ENCODE measurements around the gene CDC23.
"Not testable (repeated sequence)": the region's sequence is repeated elsewhere in the genome, so short reads cannot be mapped to it uniquely, and the experiment has no call there.

The CDC23 gene

DNA sequence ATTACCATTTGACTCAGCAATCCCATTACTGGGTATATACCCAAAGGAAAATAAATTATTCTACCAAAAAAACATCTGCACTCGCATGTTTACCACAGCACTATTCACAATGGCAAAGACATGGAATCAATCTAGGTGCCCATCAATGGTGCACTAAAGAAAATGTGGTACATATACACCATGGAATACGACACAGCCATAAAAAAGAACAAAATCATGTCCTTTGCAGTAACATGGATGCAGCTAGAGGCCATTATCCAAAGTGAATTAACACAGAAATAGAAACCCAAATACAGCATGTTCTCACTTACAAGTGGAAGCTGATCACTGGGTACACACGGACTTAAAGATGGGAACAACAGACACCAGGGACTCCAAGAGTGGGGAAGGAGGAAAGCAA lies 2.1 kb downstream of the CDC23 start:
- DNase-seq (ENCODE audit: low spot score) = no peak

DNA sequence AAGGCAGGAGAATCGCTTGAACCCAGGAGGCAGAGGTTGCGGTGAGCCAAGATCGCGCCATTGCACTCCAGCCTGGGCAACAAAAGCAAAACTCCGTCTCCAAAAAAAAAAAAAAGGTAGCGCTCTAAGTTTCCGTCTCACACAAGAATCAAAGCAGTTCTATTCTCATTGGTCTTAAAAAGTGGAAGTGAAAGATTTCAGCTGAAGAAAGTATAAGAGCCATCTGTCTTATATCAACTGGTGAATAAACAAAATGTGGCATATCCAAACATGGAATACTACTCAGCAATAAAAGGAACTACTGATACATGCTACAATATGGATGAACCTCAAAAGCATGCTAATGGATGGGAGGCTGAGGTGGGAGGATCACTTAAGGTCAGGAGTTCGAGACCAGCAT lies 19.3 kb downstream of the CDC23 start:
- not testable (repeated sequence) for DNase-seq (ENCODE audit: low spot score)

DNA sequence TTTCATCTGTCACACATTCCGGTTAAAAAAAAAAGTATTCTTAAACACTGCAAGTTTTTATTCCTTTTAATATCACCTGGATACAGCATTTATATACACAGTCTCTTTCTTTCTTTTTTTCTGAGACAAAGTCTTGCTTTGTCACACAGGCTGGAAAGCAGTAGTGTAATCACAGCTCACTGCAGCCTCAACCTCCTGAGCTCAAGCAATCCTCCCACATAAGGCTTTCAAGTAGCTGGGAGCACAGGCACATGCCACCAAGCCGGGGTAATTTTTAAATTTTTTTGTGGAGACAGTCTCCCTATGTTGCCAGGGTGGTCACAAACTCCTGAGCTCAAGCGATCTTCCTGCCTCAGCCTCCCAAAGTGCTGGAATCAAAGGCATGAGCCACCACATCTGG lies 20.3 kb downstream of the CDC23 start:
- no peak for DNase-seq (ENCODE audit: low spot score)

DNA sequence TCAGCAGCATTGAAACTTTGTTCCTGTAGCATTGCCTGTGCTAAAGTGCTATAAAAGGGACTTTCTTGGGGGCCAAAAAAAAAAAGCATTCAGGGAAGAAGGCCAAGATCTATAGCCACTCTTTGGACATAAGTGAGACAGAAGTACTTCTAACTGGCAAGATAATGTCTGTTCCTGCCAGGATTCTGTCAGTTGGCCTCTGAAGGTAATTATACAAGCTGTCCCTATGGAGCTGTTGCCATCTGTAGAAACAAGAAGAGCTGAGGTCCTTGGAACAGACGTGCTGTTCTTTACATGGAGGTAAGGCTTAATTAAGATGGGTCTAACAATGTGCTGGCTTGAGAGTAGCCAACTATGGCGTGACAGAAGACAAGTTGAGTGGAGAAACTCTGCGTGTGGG lies 24.5 kb downstream of the CDC23 start:
- DNase-seq (ENCODE audit: low spot score) = no peak

DNA sequence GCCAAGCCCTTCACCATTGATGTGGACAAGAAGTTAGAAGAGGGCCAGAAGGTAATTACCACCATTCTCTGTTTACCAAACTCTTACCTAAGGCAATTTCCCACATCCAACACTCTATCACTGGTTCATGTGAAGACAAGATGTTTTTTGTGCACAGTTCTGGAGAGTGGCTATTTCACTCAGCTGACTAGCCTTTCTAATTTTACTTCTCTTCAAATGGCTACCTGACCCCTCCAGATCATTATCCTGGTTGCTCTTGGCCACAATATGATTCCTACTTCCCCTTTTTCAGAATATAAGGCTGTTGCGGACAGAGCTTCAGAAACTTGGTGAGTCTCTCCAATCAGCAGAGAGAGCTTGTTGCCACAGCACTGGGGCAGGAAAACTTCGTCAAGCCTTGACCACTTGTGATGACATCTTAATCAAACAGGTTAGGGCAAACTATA lies 27.1 kb downstream of the CDC23 start:
- DNase-seq (ENCODE audit: low spot score) = no peak

DNA sequence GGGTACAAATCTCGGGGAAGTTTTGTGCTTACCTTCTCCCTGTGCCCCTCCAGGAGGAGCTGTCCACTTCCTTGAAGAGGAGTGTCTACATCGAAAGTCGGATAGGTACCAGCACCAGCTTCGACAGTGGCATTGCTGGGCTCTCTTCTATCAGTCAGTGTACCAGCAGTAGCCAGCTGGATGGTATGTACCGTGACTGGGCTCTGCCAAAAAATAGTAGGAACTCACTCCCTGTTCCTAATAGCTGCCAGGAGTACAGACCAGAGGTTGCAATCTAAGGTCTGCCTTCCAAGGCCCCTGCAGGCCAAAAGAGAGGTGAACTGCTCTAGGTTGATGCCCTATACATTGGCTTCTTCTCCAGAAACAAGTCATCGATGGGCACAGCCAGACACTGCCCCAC lies 30.3 kb downstream of the CDC23 start:
- no peak for DNase-seq (ENCODE audit: low spot score)

DNA sequence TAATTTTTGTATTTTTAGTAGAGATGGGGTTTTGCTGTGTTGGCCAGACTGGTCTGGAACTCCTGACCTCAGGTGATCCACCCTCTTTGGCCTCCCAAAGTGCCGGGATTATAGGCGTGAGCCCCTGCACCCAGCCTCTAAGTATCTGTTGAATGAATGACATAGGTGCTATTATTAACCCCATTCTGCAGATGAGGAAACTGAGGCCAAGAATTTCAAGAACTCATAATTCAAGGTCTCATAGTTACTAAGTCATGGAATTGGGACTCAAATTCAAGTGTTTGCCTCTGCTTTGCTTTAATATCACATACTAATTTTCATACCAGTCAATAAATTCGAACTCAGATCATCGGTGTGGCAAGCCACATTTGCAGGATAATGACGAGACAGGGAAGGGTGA lies 32.3 kb downstream of the CDC23 start:
- DNase-seq (ENCODE audit: low spot score) = no peak

DNA sequence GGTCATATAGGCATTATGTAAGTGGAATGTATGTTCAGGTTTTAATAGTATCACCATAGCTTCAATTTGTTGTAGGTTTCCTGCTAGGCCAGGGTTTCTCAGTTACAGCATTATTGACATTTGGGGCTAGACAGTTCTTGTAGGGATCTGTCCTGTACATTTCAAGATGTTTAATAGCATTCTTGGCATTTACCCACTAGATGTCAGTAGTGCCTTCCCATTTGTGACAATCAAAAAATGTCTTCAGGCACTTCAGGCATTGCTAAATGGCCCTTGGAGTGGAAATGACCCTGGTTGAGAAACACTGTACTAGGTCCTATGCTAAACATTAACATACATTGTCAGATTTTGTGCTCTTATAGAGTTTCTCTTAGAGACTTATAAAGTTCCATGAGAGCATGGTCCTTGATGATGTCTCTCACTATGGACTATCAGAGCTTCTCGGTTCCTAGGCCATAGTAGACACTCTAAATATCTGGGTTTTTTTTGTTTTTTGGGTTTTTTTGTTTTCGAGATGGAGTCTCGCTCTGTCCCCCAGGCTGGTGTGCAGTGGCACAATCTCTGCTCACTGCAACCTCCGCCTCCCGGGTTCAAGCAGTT lies 32.8 kb downstream of the CDC23 start:
- DNase-seq (ENCODE audit: low spot score) = no peak

DNA sequence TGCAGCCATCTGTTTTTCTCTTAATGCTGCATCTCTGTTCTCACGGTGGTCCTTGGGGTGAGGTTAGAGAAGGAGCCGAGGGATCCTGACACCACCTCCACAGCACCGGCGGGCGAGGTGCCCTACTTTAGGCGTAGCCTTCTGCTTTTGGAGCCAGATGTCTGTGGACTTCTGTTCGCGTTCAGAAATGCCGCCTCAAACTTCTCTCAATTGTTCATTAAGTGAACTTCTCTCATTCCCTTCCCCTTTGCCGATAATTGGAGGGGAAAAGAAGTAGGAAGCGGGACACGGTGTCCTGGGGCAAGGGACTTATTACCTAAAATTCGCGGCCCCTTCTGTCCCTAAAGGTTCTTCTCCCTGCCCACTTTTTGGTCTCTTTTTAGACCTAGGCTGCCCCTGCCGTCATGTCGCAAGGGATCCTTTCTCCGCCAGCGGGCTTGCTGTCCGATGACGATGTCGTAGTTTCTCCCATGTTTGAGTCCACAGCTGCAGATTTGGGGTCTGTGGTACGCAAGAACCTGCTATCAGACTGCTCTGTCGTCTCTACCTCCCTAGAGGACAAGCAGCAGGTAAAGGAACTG lies 33.8 kb downstream of the CDC23 start:
- peak; percentile 49 for DNase-seq (ENCODE audit: low spot score)

DNA sequence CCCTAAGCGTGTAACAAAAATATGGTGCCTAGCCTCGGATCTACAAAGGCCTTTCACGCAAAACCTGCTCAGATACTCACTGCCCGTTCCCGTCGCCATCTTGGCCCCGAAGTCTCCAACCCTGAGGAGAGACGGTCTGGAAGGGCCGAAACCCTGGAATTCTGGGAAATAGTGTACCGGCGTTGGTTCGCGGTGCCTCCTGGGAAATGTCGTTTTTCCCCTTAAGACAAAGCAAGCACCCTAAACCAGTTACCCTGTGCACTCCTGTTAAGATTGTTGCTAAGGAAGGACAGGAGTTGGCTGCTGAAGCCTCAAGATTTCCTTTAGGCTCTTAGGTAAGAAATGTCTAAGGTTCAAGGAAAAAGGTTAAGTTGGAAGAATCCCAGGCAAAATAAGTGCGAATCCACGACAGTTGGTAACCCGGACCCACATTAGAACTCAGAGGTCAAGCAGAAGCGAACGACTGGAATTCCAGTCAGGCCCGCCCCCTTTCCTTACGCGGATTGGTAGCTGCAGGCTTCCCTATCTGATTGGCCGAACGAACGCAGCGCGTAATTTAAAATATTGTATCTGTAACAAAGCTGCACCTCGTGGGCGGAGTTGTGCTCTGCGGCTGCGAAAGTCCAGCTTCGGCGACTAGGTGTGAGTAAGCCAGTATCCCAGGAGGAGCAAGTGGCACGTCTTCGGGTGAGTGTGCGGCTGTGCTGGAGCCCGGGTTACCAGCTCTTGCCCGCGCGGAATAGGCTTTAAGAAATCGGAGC lies 34.4 kb downstream of the CDC23 start, which contains the start of the genes BRD8 and KIF20A:
BRD8 (minus strand) TSS at position 115 of the 761 bp plus-strand sequence; CDS start at position 99, 16 bp downstream.
KIF20A (plus strand) TSS at position 597 of the 761 bp plus-strand sequence. CDS start 569 bp downstream, outside the sequence.
- peak; percentile 95 for DNase-seq (ENCODE audit: low spot score)

DNA sequence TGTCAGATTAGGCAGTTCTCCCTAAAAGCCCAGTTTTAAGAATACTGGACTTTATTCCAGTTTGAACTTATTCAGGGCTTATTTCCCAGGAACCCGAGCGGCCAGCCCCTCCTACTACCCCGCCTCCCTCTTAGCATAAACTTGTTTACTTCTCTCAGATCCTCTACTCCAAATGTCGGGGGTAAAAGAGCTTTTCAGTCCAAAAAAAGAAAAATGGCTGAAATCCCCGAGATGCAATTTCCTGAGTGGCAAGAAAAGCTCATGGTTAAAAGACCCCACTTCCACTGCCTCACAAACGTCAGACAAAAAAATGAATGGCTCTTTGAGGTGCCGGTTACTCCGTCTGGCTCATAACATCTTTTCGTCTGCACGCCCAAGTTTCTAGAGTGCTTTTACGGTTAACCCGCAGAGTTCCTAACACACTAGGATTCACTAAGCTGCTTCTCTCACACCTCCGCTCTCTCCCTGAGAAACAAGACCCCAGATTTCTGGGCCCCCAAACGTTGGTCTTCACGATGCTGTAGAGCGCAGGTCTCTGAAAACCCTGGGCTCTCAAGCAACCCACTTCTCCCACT lies 35.1 kb downstream of the CDC23 start:
- DNase-seq (ENCODE audit: low spot score) = peak; percentile 43

DNA sequence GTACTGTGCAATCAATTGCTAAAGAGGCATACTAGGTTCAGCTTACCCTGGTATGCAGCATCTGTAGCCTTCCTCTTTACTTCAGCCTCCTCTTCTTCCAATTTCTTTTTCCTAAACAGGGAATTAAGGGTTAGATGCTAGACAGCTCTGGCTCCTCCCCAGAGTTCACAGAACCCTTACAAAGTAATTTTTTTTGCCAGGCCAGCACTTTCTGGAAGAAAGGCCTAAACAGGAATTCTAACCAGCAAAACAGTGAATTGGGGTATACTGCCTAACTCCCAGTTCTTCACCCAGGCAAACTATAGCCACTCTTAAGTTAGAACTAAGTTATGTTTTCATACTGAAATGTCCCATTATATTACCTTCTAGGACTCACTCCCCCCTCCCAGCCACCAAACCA lies 42.8 kb downstream of the CDC23 start:
- no peak for DNase-seq (ENCODE audit: low spot score)

DNA sequence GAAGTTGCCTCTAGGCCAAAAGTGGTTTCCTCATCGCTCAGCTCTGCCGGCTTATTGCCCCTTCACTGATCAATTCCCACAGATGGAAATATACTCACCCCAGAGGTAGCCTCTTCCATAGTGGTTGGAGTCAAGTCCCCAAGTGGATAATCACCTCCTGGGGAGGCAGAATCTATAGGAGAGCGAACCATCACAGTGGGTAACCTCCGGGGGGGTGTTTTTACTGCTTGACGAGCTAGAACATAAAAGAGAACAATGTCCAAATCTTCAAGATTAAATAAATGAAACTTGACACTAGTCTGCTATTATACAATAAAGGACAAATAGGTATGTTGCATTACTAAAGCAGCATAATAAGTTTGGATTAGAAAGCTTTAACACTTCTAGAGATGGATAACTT lies 44.0 kb downstream of the CDC23 start:
- no peak for DNase-seq (ENCODE audit: low spot score)

DNA sequence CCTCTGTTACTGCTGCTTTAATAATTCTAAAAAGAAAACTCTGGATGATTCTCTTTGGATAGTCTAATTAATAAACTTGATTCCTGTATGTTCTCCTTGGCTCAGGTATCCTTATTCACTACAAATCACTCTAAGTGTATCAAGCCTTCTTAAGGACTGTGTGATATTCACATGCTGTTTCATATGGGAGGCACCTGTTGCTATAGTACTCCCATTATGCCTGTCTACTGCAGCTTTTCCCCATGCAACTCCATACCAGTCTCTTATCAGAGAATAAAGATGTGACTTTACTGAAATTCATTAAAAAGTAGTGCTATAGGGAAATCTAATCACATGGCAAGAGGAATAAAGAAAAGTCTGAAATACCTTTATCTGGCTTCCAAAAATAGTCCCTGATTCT lies 49.4 kb downstream of the CDC23 start:
- no peak for DNase-seq (ENCODE audit: low spot score)

DNA sequence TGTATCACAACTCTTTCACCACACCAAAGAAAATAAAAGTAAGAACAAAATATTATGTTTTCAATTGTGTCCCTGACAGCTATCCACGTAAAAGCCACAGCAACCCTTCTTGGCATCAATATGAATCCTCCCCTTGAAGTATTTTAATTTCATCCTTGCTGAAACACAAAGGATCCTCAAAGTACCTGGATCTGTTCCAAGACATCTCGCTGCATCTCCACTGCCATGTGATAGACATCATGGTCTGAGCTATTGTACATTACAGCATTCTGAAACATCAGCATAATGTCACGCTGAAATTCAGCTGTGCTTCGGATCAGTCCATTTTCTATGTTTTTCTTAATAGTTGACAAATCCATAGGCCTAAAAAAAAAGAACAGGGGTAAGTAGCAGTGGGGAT lies 52.4 kb downstream of the CDC23 start:
- DNase-seq (ENCODE audit: low spot score) = no peak

DNA sequence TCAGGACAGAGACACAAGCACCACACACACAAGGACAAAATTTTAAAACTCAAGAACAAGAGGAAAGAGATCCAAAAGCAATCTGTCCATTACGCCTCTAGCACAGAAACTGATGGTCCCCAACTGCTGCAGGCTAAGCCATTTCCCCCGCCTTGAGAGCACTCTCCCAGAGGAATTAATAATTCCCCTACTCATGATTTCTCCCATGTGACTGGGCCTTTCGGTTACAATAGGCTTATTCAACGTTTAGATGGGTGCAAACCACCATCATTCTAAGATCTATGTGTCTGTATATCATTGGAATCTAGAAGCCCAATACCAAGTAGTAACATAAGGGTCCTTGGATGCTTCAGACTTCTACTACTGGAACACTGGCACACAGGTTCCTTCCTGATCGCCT lies 53.5 kb downstream of the CDC23 start:
- DNase-seq (ENCODE audit: low spot score) = no peak

DNA sequence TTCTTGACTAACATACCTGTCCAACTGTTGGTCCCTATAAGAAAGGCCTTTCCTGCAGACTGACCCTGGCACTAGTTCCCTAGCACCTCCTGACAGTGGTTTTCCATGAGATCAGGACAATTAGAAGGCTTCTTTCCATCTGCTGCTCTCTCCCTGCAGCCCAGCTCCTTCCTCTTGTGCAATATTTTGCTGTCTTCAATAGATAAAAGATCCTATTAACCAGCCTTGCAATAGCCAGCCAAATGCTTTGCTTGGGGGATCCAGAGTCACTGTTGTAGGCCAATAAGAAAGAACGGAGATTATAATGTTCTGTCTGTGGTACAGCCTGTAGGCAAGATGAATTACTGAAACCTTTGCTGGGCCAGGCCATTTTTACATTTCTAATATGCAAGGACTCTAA lies 55.5 kb downstream of the CDC23 start:
- DNase-seq (ENCODE audit: low spot score) = no peak

DNA sequence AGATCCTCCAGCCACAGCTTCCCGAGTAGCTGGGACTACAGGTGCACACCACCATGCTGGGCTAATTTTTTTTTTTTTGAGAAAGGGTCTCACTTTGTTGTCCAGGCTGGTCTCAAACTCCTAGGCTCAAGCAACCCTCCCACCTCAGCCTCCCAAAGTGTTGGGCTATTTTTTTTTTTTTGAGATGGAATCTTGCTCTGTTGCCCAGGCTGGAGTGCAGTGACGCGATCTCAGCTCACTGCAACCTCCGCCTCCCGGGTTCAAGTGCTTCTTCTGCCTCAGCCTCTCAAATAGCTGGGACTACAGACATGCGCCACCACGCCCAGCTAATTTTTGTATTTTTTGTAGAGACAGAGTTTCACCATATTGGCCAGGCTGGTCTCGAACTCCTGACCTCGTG lies 57.1 kb downstream of the CDC23 start:
- DNase-seq (ENCODE audit: low spot score) = not testable (repeated sequence)

DNA sequence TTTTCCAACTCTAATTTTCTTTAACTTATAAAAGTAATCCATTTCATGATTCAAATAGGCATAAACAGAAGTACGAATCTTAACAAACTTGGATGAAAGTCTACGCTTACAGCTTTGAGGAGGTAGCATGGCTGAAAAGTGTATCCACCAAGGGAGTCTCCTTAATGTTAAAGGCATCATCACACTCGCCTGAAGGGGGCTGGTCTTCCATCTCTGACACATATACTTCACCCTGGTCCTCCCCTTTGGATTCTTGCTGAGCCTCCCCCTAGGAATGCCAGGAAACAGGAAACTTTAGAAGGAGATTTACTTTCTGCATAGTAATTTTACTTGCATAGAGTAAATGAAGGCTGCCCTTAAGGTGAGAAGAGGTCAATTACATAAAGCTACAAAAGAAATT lies 63.6 kb downstream of the CDC23 start:
- no peak for DNase-seq (ENCODE audit: low spot score)

DNA sequence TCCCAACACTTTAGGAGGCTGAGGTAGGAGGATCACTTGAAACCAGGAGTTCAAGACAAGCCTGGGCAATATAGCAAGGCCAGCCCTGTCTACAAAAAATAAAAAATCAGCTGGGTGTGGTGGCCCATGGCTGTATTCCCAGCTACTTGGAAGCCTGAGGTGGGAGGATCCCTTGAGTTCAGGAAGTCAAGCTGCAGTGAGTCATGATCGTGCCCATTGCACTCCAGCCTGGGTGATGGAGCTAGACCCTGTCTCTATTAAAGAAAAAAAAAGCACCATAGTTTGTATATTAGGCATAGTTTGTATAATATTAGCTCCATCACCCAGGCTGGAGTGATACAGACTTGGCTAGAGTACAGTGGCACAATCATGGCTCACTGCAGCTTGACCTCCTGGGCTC lies 64.3 kb downstream of the CDC23 start:
- DNase-seq (ENCODE audit: low spot score) = no peak

DNA sequence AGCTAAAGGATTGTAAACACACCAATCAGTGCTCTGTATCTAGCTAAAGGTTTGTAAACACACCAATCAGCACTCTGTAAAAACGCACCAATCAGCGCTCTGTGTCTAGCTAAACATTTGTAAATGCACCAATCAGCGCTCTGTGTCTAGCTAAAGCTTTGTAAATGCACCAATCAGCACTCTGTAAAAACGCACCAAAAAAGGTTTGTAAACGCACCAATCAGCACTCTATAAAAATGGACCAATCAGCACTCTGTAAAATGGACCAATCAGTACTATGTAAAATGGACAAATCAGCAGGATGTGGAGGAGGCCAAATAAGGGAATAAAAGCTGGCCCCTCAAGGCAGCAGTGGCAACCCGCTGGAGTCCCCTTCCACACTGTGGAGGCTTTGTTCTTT lies 69.5 kb downstream of the CDC23 start:
- not testable (repeated sequence) for DNase-seq (ENCODE audit: low spot score)

DNA sequence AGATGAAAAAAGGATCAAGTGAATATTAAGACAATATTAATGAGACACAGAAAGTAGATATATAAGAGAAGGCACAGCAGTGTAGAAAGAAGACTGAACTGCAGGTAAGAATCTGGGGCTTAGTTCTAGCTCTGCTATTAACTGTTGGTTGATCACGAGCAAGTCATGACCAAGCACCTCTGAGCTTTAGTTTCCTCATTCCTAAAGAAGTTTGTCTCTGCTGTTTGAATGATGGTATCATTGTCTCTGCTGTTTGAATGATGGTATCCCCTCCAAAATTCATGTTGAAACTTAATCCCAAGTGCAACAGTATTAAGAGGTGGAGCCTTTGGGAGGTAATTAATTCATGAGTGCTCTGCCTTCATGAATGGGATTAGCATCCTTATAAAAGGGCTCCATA lies 71.4 kb downstream of the CDC23 start:
- no peak for DNase-seq (ENCODE audit: low spot score)

DNA sequence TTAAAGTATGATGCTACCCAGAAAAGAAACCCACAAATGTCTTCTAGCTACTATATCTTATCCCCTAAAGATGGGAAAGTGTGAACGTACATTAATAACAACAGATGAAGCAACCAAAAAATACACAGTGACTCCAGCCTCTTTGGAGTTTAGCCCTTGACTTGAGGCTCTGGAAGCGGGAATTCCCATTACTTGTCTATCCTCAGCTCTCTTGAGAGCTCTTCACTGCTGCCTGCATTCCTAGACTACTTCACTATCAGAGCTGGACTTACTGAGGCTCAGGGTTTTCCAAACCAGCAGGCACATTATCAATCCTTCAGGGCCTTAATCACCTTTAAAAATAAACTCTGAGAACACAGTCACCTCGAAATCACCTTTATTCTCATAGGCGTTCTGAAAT lies 72.9 kb downstream of the CDC23 start:
- DNase-seq (ENCODE audit: low spot score) = no peak
